Nephron progenitor cell (in vitro differentiated cells): Measurements from ENCODE around the gene RMI1.
A peak's percentile ranks its signal among the peaks of the same experiment; 100 is the strongest.

Source experiments
- DNase-seq: peaks from one replicate; pipeline ENCODE4 v3.0.0; 2021
- H3K27ac Mint-ChIP-seq: 2 replicates; pipeline ENCODE4 v1.8.0; 2021; ENCODE audit warnings: mild to moderate bottlenecking, moderate library complexity, mixed read lengths
- H3K27me3 Mint-ChIP-seq: 2 replicates; pipeline ENCODE4 v1.8.0; 2021; ENCODE audit warnings: mild to moderate bottlenecking, low read depth, mixed read lengths; ENCODE audit not compliant: poor library complexity
- H3K36me3 Mint-ChIP-seq: 2 replicates; pipeline ENCODE4 v1.8.0; 2021; ENCODE audit warnings: low read depth, mixed read lengths
- H3K4me1 Mint-ChIP-seq: 2 replicates; pipeline ENCODE4 v1.8.0; 2021; ENCODE audit warnings: mixed read lengths
- H3K4me3 Mint-ChIP-seq: 2 replicates; pipeline ENCODE4 v1.8.0; 2021; ENCODE audit warnings: mild to moderate bottlenecking, moderate library complexity, mixed read lengths
- H3K9me3 Mint-ChIP-seq: 2 replicates; pipeline ENCODE4 v1.8.0; 2021; ENCODE audit warnings: mild to moderate bottlenecking, moderate library complexity, mixed read lengths
- CTCF ChIP-seq: fragments of 200-600 bp; sonication (generic); IDR thresholded peaks from 2 replicates; pipeline ENCODE4 v1.5.0; 2021; ENCODE audit warnings: antibody characterized with exemption

Gene RMI1

GRCh38 chr9:83980395-83981125 is at the start of gene RMI1:
RMI1 (plus strand) TSS chr9:83980805; CDS start chr9:84000987, 20,182 bp downstream.
- no peak for TF ChIP-seq CTCF
- Mint-ChIP-seq H3K4me3 (peak within 1 kb of the TSS; percentile 98), H3K4me1 (peaks cover 46% of the 10 kb centered on the region), H3K27me3 (no peaks in the 10 kb centered on the region), H3K9me3 (peaks cover 3% of the 10 kb centered on the region), H3K36me3 (peaks cover 48% of the 10 kb centered on the region), H3K27ac (peak within 1 kb of the TSS; percentile 100)
- DNase-seq = peak; percentile 99

- no peak for TF ChIP-seq CTCF
- H3K4me1 Mint-ChIP-seq = peaks cover 15% of the 10 kb centered on the region
- H3K27ac Mint-ChIP-seq = no peak overlapping the region
- no peak for DNase-seq
- H3K4me3 Mint-ChIP-seq = no peak overlapping the region
- no peaks in the 10 kb centered on the region for H3K36me3 Mint-ChIP-seq
- H3K9me3 Mint-ChIP-seq = no peaks in the 10 kb centered on the region
- H3K27me3 Mint-ChIP-seq = peaks cover 5% of the 10 kb centered on the region
These were observed 49.7 kb upstream of the RMI1 start for GRCh38 chr9:83930881-83931280.

- TF ChIP-seq CTCF = no peak
- Mint-ChIP-seq H3K27me3 (peaks cover 5% of the 10 kb centered on the region), H3K36me3 (no peaks in the 10 kb centered on the region), H3K9me3 (no peaks in the 10 kb centered on the region), H3K27ac (no peak overlapping the region), H3K4me3 (no peak overlapping the region), H3K4me1 (peaks cover 26% of the 10 kb centered on the region)
- no peak for DNase-seq
These were observed 48.6 kb upstream of the RMI1 start for GRCh38 chr9:83932011-83932410.

- TF ChIP-seq CTCF = no peak
- Mint-ChIP-seq H3K4me3 (no peak overlapping the region), H3K36me3 (no peaks in the 10 kb centered on the region), H3K27me3 (peaks cover 5% of the 10 kb centered on the region), H3K4me1 (peaks cover 29% of the 10 kb centered on the region), H3K9me3 (no peaks in the 10 kb centered on the region), H3K27ac (no peak overlapping the region)
- DNase-seq = no peak
These were observed 47.8 kb upstream of the RMI1 start for GRCh38 chr9:83932851-83933250.

- Mint-ChIP-seq H3K27ac (no peak overlapping the region), H3K4me1 (peaks cover 32% of the 10 kb centered on the region), H3K9me3 (no peaks in the 10 kb centered on the region), H3K27me3 (no peaks in the 10 kb centered on the region), H3K36me3 (no peaks in the 10 kb centered on the region), H3K4me3 (no peak overlapping the region)
- no peak for DNase-seq
- no peak for TF ChIP-seq CTCF
These were observed 46.8 kb upstream of the RMI1 start for GRCh38 chr9:83933790-83934189.

- peaks cover 32% of the 10 kb centered on the region for H3K4me1 Mint-ChIP-seq
- DNase-seq = no peak
- H3K27ac Mint-ChIP-seq = no peak overlapping the region
- H3K4me3 Mint-ChIP-seq = no peak overlapping the region
- H3K36me3 Mint-ChIP-seq = no peaks in the 10 kb centered on the region
- H3K27me3 Mint-ChIP-seq = no peaks in the 10 kb centered on the region
- H3K9me3 Mint-ChIP-seq = no peaks in the 10 kb centered on the region
- TF ChIP-seq CTCF = no peak
These were observed 45.9 kb upstream of the RMI1 start for GRCh38 chr9:83934569-83935275.
